HUES64 (cell line): Measurements from ENCODE around the gene AFF3.

Source experiments
- H3K27ac ChIP-seq: 2 replicates; pipeline ENCODE4 v1.7.0; 2013; ENCODE audit warnings: low read depth, low read length, inconsistent platforms
- H3K27me3 ChIP-seq: 2 replicates; pipeline ENCODE4 v1.6.1; 2013; ENCODE audit warnings: mild to moderate bottlenecking, low read length; ENCODE audit not compliant: insufficient read depth
- H3K36me3 ChIP-seq: 2 replicates; pipeline ENCODE4 v1.6.1; 2013; ENCODE audit warnings: mild to moderate bottlenecking, low read length; ENCODE audit not compliant: insufficient read depth
- H3K4me1 ChIP-seq: 2 replicates; pipeline ENCODE4 v1.6.1; 2013; ENCODE audit warnings: mild to moderate bottlenecking, low read length, moderate library complexity; ENCODE audit not compliant: insufficient read depth
- H3K4me3 ChIP-seq: 2 replicates; pipeline ENCODE4 v1.5.1; 2013; ENCODE audit warnings: mild to moderate bottlenecking, low read length, moderate library complexity
- H3K9ac ChIP-seq: 2 replicates; pipeline ENCODE4 v1.6.1; 2013; ENCODE audit warnings: mild to moderate bottlenecking, low read depth, low read length
- H3K9me3 ChIP-seq: 2 replicates; pipeline ENCODE4 v1.6.1; 2013; ENCODE audit warnings: low read depth, low read length; ENCODE audit not compliant: insufficient read depth
- WGBS: fragments of 150-250, 120-280 bp; methylation state at CpG from one replicate; pipeline ENCODE4 v1.1.7; 2013; ENCODE audit warnings: missing lambda C conversion rate; 5-methylcytosine and 5-hydroxymethylcytosine counted together

Gene AFF3

DNA sequence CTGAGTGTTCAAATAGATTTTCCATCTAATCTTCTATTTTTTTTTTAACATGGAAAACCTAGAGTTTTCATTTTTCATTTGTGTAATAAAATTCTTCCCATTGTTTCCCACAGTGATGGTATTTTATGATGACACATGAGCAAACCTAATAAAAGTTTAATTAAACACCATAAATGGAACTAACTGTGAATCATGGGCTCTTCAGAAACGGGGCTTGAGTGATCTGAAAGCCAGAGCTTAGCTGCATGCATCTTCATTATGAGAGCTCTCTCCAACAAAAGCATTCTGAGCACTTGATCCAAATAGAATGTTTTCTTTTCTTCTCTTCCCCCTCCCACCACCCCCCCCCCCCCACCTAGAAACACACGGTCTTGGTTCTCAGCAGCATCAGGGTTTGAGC lies 570.4 kb downstream of the AFF3 start:
- Histone ChIP-seq H3K4me1 (peaks cover 22% of the 10 kb centered on the region), H3K27me3 (no peaks in the 10 kb centered on the region), H3K4me3 (no peak overlapping the region), H3K27ac (no peak overlapping the region), H3K36me3 (no peaks in the 10 kb centered on the region), H3K9me3 (no peaks in the 10 kb centered on the region), H3K9ac (no peak overlapping the region)
- 18% methylated on average over 1 of the region's 2 CpGs for WGBS

DNA sequence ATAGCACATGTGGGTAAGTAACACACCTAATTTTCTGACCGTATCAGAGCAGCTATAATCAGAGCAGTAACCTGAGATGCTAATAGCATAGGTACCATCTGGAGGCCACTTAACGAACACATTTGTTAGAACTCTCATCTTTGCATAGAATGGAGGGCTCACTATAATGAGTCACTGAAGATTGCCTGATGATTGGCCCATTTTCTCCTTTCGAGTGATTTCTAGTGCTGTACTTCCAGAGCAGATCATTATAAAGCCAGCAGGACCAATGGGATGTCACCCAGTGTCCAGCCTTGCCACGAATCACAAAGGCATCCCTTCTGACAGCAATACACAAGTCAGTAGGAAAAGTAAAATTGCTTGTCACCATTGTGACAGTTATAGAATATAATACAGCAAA lies 570.9 kb downstream of the AFF3 start:
- Histone ChIP-seq H3K27ac (no peak overlapping the region), H3K4me3 (no peak overlapping the region)
- WGBS = 87% methylated on average over 4 of the region's 4 CpGs

DNA sequence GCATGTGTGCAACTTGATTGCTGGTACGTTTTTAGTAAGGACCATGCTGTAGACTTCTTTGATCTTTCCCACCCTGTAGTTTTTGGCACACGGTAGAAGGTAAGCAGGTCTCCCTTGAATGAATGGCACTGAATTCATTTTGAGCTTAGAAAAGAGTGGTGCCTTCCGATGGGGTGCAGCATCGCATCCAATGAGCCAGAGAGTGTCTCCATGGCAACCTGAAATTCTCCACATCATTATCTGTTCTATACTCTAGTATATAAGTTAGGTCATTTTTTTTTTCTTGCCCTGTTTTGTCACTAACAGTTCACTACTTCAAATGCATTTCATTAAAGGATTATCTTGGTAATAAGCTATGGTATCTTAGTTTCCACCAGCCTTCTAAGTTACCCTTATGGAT lies 571.4 kb downstream of the AFF3 start:
- Histone ChIP-seq H3K9ac (no peak overlapping the region), H3K36me3 (no peaks in the 10 kb centered on the region), H3K27ac (no peak overlapping the region), H3K4me3 (no peak overlapping the region), H3K9me3 (no peaks in the 10 kb centered on the region), H3K27me3 (no peaks in the 10 kb centered on the region), H3K4me1 (peaks cover 22% of the 10 kb centered on the region)
- WGBS = 96% methylated on average over 4 of the region's 4 CpGs

More for the DNA sequence above, 570.9 kb downstream of the AFF3 start:
- H3K36me3 ChIP-seq = no peaks in the 10 kb centered on the region
- no peaks in the 10 kb centered on the region for H3K9me3 ChIP-seq
- H3K27me3 ChIP-seq = no peaks in the 10 kb centered on the region
- H3K9ac ChIP-seq = no peak overlapping the region
- H3K4me1 ChIP-seq = peaks cover 22% of the 10 kb centered on the region

DNA sequence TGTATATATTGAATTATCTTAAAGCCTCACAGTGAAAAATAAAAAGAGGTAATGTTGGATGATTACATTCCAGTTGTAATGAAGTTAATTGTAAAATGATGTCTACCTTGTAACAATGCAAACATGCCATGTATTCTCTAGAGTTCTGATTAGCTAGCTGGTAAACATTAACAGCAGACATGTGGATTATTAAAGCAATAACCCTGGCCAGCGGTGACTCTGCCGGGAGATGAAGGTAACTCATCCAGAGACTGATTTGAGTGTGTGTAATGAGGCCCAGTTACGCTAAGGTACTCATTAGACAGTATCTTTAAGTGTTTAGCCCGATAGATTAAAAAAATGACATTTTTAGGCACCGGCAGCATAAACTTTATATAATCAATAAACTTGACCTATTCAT lies 573.0 kb downstream of the AFF3 start:
- Histone ChIP-seq H3K9ac (no peak overlapping the region), H3K36me3 (no peaks in the 10 kb centered on the region), H3K27me3 (no peaks in the 10 kb centered on the region), H3K27ac (no peak overlapping the region), H3K9me3 (no peaks in the 10 kb centered on the region), H3K4me1 (peaks cover 25% of the 10 kb centered on the region), H3K4me3 (no peak overlapping the region)
- 97% methylated on average over 5 of the region's 5 CpGs for WGBS

DNA sequence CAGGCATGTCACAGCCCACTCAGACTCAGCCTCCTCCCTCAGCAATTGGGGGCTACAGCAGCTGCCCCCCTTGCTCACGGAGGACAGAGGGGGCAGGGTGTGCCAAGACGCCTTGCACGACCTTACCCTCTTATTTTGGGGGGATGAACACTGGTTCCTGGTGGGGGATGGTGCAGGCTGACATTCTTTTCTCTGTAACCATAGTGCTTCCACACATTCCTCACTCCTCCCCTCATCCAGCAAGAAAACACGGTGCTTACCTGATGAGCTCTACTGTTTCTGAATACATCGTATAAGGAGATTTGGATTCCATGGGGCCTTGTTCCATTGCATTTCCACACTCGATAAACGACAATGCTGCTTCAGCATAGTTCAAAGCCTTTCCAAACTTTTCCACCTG lies 577.2 kb downstream of the AFF3 start:
- H3K9ac ChIP-seq = no peak overlapping the region
- H3K4me1 ChIP-seq = peaks cover 4% of the 10 kb centered on the region; the same call in 1 of the 2 replicates
- no peaks in the 10 kb centered on the region for H3K27me3 ChIP-seq
- H3K4me3 ChIP-seq = no peak overlapping the region
- H3K27ac ChIP-seq = no peak overlapping the region
- H3K36me3 ChIP-seq = no peaks in the 10 kb centered on the region
- 77% methylated on average over 7 of the region's 7 CpGs for whole genome bisulfite sequencing
- H3K9me3 ChIP-seq = no peaks in the 10 kb centered on the region

DNA sequence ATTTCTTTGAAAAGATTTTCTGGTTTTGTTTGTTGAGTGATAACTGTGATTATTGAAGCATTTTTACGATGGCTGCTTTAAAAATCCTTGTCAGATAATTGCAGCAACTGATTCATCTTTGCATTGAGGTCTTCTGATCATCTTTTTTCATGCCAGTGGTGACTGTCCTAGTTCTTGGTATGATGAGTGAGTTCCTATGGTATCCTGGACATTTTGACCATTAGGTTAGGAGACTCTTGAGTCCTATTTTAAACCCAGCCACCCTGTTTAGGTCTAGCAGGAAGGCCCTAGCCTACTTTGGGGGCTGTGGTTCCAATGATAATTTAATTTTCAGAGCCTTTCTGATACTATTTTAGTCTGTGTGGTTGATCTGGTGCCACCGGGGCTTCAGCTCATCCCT lies 579.9 kb downstream of the AFF3 start:
- 91% methylated on average over 2 of the region's 2 CpGs for WGBS
- 0 out of 2 replicates have a peak, but pooled peaks cover 3% of the 10 kb centered on the region for H3K27me3 ChIP-seq

DNA sequence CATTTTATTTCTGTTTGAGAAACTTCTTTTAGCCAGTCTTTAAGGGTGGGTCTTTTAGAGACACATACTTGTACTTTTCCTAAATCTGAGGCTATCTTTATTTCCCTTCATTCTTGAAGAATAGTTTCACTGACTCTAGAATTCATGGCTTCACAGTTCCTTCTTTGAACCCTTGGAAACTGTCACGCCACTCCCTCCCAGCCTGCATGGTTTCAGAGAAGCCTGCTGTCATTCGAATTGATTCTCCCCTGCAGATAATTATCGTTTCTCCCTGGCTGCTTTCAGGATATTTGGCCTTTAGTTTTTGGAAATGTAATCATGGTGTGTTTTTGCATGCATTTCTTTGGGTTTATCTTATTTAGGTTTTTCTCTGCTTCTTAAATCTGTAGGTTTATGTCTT lies 580.6 kb downstream of the AFF3 start:
- no peak overlapping the region for H3K27ac ChIP-seq
- WGBS = 57% methylated on average over 3 of the region's 3 CpGs
- no peaks in the 10 kb centered on the region for H3K9me3 ChIP-seq

More for the DNA sequence above, 579.9 kb downstream of the AFF3 start:
- H3K4me1 ChIP-seq = peaks cover 4% of the 10 kb centered on the region; the same call in 1 of the 2 replicates
- no peaks in the 10 kb centered on the region for H3K36me3 ChIP-seq
- H3K9ac ChIP-seq = no peak overlapping the region
- H3K9me3 ChIP-seq = no peaks in the 10 kb centered on the region
- H3K4me3 ChIP-seq = no peak overlapping the region
- H3K27ac ChIP-seq = no peak overlapping the region

DNA sequence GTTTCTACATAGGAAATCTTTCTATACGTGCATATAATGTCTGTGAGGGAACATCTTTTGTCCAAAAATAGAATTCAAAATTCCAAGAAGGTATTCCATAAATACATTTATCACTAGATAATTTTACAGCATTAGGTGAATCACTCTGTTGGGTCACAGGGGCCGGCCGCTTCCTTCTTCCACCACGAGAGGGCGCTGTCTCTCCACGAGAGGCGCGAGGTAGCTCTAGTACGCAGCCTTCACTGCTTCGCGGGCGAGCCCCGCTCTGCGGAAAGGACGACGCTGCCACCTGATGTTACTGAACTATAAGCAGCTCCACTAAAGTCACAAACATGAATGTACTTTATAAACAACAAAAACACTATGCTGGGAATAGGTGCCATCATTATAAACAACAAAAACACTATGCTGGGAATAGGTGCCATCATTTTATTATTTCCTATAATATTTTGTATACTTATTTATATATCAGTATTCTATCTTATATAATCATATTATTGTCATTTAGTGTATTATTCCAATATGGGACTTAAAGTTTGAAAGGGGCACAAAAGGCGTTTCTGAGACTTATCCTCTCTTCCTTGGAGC lies 583.2 kb downstream of the AFF3 start:
- H3K9me3 ChIP-seq = no peaks in the 10 kb centered on the region
- 0 out of 2 replicates have a peak, but pooled peaks cover 3% of the 10 kb centered on the region for H3K27me3 ChIP-seq
- WGBS = 2% methylated on average over 16 of the region's 17 CpGs
- peaks cover 11% of the 10 kb centered on the region for H3K4me1 ChIP-seq
- no peaks in the 10 kb centered on the region for H3K36me3 ChIP-seq
- H3K4me3 ChIP-seq = no peak overlapping the region
- H3K9ac ChIP-seq = no peak overlapping the region
- H3K27ac ChIP-seq = no peak overlapping the region

More for the DNA sequence above, 580.6 kb downstream of the AFF3 start:
- H3K36me3 ChIP-seq = no peaks in the 10 kb centered on the region
- no peak overlapping the region for H3K9ac ChIP-seq
- peaks cover 4% of the 10 kb centered on the region; the same call in 1 of the 2 replicates for H3K4me1 ChIP-seq
- 0 out of 2 replicates have a peak, but pooled peaks cover 3% of the 10 kb centered on the region for H3K27me3 ChIP-seq
- H3K4me3 ChIP-seq = no peak overlapping the region

DNA sequence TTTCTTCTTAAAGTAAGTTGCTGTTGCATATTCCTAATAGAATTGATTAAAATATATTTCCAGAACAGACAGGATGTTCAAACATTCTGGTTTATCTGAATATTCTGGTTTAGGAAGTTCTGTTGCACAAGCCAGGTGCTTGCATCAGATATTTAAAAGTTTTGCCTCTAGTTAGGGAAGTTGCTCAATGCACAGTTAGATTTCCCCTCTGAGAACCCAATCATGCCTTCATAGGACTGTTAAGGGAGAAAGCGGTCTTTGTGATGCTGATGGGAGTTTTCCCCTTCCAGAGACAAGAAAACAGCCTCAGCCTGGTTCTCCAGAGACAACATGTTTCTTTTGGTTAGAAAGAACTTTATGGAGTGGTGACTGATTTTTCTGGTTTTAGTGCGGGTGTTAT lies 587.0 kb downstream of the AFF3 start:
- H3K27ac ChIP-seq = no peak overlapping the region; the same call in 1 of the 2 replicates
- peaks cover 17% of the 10 kb centered on the region for H3K4me1 ChIP-seq
- no peak overlapping the region for H3K9ac ChIP-seq
- 77% methylated on average over 2 of the region's 2 CpGs for WGBS
- H3K9me3 ChIP-seq = no peaks in the 10 kb centered on the region
- H3K27me3 ChIP-seq = 0 out of 2 replicates have a peak, but pooled peaks cover 3% of the 10 kb centered on the region
- H3K36me3 ChIP-seq = no peaks in the 10 kb centered on the region
- no peak overlapping the region for H3K4me3 ChIP-seq

DNA sequence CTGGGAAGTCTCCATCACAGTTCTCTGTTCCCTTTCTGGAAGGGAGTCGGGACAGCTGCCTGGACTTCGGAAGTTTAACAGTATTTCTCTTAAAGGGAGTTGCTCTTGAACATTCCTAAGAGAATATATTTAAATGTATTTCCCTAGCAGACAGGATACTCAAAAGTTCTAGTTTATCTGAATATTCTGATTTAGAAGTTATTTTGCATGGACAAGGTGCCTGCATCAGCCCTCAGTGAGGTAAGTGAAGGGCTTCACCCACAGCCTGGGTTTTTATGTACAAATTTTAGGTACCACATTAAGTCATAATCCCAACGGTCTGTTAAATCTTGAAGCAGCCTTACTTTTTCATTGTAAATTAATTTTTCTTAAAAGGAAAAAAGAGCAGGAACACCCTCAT lies 587.5 kb downstream of the AFF3 start:
- Histone ChIP-seq H3K9me3 (no peaks in the 10 kb centered on the region), H3K4me1 (peaks cover 21% of the 10 kb centered on the region), H3K4me3 (no peak overlapping the region; the same call in 1 of the 2 replicates), H3K9ac (no peak overlapping the region), H3K36me3 (no peaks in the 10 kb centered on the region), H3K27ac (no peak overlapping the region), H3K27me3 (0 out of 2 replicates have a peak, but pooled peaks cover 3% of the 10 kb centered on the region)
- WGBS = 81% methylated on average over 3 of the region's 3 CpGs

DNA sequence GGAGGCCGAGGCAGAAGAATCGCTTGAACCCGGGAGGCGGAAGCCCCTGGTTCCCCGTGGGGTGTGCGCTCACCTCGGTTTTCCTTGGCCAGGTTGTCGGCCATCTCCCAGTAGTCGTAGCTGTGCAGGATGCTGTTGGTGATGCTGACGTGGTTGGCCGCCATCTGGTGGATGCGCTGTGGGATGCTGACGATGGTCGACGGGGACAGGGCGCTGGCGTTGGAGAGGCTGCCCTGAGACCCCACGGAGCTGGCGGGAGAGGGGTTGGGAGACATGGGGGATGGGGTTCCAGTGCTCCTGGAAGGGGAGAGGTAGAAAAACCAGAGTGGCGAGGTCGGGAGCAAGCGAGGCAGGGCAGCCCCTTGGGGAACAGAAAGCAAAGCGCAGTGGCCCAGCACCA lies 588.2 kb downstream of the AFF3 start:
- Histone ChIP-seq H3K9ac (no peak overlapping the region), H3K4me1 (peaks cover 21% of the 10 kb centered on the region), H3K4me3 (peak overlapping the region; percentile 32; the same call in 1 of the 2 replicates), H3K27me3 (no peaks in the 10 kb centered on the region), H3K36me3 (no peaks in the 10 kb centered on the region), H3K9me3 (no peaks in the 10 kb centered on the region), H3K27ac (no peak overlapping the region)
- 80% methylated on average over 23 of the region's 23 CpGs for WGBS

DNA sequence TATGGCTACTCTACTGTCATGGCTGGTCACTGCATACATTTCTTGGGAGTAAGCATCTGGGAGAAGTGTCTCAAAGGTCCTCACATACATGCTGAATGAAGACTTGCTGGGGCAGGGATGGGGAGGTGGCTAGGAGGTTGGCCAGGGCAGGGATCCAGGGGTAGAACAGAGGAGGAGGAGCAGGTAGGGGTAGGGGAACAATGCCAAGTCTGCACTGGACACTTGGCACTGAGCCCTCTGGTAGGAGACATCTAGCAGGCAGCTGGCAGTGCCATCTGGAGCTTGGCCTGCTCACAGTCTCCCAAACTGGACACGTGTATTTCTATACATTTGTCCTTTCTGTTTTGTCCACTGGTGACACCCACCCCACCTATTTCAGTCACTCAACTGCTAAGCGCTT lies 589.9 kb downstream of the AFF3 start:
- Histone ChIP-seq H3K9me3 (no peaks in the 10 kb centered on the region), H3K9ac (no peak overlapping the region), H3K4me1 (peaks cover 21% of the 10 kb centered on the region), H3K27ac (no peak overlapping the region), H3K36me3 (no peaks in the 10 kb centered on the region), H3K27me3 (no peaks in the 10 kb centered on the region), H3K4me3 (no peak overlapping the region)
- 96% methylated on average over 2 of the region's 2 CpGs for WGBS
